Activated T-cell treated with anti-CD3 and anti-CD28 coated beads, Interleukin-2, amount 50 U/mL, for 24 hours (primary cell): ENCODE results near the gene DHRS12.

Experiments used
- DNase-seq: peaks from one replicate; pipeline ENCODE4 v3.0.0-alpha.2; 2020
- H3K27ac Mint-ChIP-seq: 2 replicates; pipeline ENCODE4 v1.8.0; 2020; ENCODE audit warnings: mild to moderate bottlenecking, mixed read lengths
- H3K27me3 Mint-ChIP-seq: 2 replicates; pipeline ENCODE4 v1.8.0; 2020; ENCODE audit warnings: mixed read lengths
- H3K36me3 Mint-ChIP-seq: 2 replicates; pipeline ENCODE4 v1.8.0; 2020; ENCODE audit warnings: low read depth, mixed read lengths
- H3K4me1 Mint-ChIP-seq: 2 replicates; pipeline ENCODE4 v1.8.0; 2020; ENCODE audit warnings: low read depth, mixed read lengths
- H3K4me3 Mint-ChIP-seq: 2 replicates; pipeline ENCODE4 v1.8.0; 2020; ENCODE audit warnings: mild to moderate bottlenecking, moderate library complexity, mixed read lengths
- H3K9me3 Mint-ChIP-seq: 2 replicates; pipeline ENCODE4 v1.8.0; 2020; ENCODE audit warnings: mixed read lengths

DHRS12 gene

DNA sequence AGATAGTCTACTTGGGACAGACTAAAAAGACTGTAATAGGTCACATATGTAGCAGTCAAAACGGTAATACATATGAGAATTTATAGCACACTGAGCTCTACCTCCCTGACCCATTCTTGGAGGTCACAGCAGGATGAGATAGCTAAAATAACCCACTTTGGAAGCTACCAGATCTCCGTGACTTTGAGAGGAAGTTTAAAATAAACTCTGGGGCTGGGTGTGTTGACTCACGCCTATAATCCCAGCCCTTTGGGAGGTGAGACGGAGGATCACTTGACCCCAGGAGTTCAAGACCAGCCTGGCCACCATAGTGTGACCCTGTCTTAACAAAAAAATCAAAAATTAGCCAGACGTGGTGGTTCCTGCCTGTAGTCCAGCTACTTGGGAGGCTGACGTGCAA is 45.3 kb downstream of the DHRS12 start:
- H3K27ac Mint-ChIP-seq, result no peak overlapping the region
- no peaks in the 10 kb centered on the region for H3K27me3 Mint-ChIP-seq
- H3K9me3 Mint-ChIP-seq, result no peaks in the 10 kb centered on the region
- H3K4me3 Mint-ChIP-seq, result no peak overlapping the region
- H3K36me3 Mint-ChIP-seq, result peaks cover 66% of the 10 kb centered on the region
- peaks cover 20% of the 10 kb centered on the region for H3K4me1 Mint-ChIP-seq
- no peak for DNase-seq

DNA sequence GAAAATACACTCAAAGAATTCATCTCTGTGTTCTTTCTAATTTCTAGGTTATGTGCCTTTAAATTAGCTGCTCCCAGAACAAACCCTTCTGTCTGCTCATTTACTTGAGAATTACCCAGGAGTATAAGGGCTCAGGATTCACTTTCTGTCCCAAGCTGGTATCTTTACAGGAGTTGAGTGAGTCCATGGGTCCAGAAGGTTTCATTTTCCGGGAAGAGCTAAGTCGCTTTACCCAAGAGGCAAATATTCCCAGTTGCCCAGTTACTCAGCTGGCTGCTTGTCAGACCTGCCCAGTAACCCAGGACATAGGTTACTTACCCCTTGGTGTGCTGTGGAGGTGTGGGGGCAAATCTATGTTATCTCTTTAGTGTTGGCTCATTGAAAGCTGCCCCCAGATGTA is 47.3 kb downstream of the DHRS12 start:
- no peak overlapping the region for H3K4me3 Mint-ChIP-seq
- DNase-seq, result no peak
- no peaks in the 10 kb centered on the region for H3K27me3 Mint-ChIP-seq
- no peak overlapping the region for H3K27ac Mint-ChIP-seq
- no peaks in the 10 kb centered on the region for H3K9me3 Mint-ChIP-seq
- peaks cover 1% of the 10 kb centered on the region for H3K4me1 Mint-ChIP-seq
- peaks cover 77% of the 10 kb centered on the region for H3K36me3 Mint-ChIP-seq

DNA sequence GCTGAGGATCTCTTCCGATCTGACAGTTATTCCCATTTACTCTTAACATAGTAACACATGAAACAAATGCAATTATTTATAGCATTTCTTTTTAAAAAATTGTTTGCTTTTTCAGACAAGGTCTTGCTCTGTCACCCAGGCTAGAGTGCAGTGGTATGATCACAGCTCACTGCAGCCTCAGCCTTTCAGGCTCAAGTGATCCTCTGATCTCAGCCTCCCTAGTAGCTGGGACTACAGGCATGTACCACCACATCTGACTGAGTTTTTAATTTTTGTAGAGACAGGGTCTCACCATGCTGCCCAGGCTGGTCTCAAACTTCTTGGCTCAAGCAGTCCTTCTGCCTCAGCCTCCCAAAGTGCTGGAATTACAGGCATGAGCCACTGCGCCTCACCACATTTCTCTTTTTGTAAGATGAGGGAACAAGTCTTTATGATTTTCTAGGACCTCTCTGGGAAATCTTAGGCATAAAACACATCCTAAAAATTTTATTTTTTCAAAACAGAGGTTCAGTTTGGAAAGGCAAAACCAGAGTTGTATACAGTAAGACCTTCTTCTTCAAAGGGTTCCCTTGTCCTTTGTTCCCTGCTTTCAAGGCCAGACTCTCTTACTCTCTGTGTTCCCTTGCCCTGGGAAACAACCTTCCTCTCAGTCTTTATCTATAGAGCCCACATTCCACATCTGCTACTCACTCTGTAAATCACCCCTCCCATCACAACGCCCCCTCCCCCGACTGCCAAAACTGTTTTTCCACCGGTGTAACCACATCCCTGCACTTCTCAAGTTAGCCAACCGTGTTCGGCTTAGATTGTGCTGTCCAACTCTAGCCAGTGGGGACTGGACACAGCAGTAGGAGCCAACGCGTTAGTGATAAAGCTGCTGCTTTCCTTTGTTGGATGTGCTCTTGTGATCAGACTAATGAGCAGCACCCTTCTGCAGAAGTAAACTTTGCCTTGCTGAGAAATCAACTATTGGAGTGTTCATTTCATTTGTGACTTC is 56.2 kb downstream of the DHRS12 start:
- Mint-ChIP-seq H3K4me3 (no peak overlapping the region), H3K9me3 (peaks cover 6% of the 10 kb centered on the region), H3K36me3 (peaks cover 76% of the 10 kb centered on the region), H3K27me3 (no peaks in the 10 kb centered on the region), H3K27ac (no peak overlapping the region), H3K4me1 (no peaks in the 10 kb centered on the region)
- DNase-seq, result no peak

DNA sequence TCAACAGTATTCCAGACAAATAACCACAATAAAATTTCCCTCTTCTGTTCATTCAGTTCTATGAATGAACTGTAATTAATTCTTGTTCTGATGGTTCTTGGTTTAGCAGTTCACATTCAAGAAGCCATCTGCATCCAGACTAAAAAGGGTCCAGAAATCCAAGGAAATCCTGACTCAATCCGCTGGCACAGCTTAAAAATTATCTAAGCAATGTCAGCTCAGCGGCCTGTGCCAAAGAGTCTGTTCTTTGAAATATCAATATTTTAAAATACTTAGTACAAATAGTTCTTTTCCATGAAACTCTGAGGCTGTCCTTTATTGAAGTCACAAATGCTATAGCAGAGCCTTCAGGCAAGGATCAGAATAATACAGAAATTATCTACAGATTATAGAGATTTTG is 57.2 kb downstream of the DHRS12 start:
- Mint-ChIP-seq H3K27me3 (no peaks in the 10 kb centered on the region), H3K4me1 (no peaks in the 10 kb centered on the region), H3K27ac (no peak overlapping the region), H3K9me3 (peaks cover 6% of the 10 kb centered on the region), H3K4me3 (no peak overlapping the region), H3K36me3 (peaks cover 77% of the 10 kb centered on the region)
- no peak for DNase-seq

DNA sequence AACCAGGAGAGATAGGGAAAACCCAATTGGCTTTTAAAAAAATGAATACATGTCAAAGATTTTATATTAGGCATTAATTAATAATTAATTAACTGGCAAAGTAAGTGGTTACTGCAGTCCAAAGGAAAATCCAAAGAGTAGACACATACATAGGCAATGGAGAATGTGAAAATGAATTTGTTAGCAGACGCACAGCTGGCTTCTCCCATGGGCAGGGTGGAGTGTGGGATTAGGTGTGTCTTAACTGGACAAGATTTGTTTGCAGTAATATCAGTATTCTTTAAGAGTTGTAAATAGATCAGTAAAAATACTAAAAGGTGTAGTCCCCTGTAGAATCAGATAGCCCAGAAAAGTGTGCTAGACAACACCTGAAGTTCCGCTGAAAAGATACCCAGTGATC is 58.7 kb downstream of the DHRS12 start:
- no peaks in the 10 kb centered on the region for H3K27me3 Mint-ChIP-seq
- H3K9me3 Mint-ChIP-seq, result peaks cover 6% of the 10 kb centered on the region
- DNase-seq, result no peak
- no peak overlapping the region for H3K27ac Mint-ChIP-seq
- H3K4me3 Mint-ChIP-seq, result no peak overlapping the region
- H3K36me3 Mint-ChIP-seq, result peaks cover 80% of the 10 kb centered on the region
- peaks cover 7% of the 10 kb centered on the region for H3K4me1 Mint-ChIP-seq

DNA sequence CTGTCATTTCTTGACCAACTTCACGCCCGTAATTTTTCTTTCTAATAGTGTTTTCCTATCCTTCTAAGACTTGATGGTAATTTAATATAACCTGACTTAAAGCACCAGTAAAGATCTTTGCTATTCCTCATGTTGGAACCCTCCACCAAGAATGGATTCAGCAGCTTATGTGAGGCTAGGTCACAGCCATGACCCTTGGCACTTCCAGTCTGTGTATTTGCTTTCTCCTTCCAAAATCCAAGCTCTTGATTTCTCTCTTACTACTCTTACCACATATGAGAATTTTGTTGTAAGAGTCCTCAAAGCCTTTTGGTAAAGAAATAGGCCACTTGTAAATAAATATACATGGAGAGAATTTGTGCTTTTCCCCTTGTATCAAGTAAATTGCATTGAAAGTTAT is 61.4 kb downstream of the DHRS12 start:
- H3K4me3 Mint-ChIP-seq, result no peak overlapping the region
- peaks cover 24% of the 10 kb centered on the region for H3K4me1 Mint-ChIP-seq
- no peak overlapping the region for H3K27ac Mint-ChIP-seq
- no peaks in the 10 kb centered on the region for H3K9me3 Mint-ChIP-seq
- peaks cover 84% of the 10 kb centered on the region for H3K36me3 Mint-ChIP-seq
- no peak for DNase-seq
- no peaks in the 10 kb centered on the region for H3K27me3 Mint-ChIP-seq

DNA sequence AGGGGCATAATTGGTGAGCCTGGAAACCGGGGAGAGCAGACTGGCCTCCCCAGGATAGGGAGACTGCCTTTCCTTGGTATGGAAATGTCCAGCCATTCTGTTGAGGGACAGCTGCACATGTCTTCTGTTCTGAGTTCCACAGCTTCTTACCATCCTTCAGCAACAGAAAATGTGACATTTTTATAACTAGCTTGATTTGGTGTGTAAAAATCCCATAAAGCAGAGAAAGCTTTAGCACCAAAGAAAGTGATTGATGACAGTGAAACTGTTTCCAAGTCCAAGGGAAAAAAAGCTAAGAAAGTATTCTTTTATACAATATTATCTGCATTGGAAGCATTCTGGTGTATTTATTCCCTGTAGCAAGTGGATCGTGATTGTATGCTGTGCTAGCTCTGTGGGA is 61.9 kb downstream of the DHRS12 start:
- Mint-ChIP-seq H3K4me1 (peaks cover 27% of the 10 kb centered on the region), H3K27ac (no peak overlapping the region), H3K4me3 (no peak overlapping the region), H3K36me3 (peaks cover 79% of the 10 kb centered on the region), H3K27me3 (no peaks in the 10 kb centered on the region), H3K9me3 (no peaks in the 10 kb centered on the region)
- DNase-seq, result no peak

DNA sequence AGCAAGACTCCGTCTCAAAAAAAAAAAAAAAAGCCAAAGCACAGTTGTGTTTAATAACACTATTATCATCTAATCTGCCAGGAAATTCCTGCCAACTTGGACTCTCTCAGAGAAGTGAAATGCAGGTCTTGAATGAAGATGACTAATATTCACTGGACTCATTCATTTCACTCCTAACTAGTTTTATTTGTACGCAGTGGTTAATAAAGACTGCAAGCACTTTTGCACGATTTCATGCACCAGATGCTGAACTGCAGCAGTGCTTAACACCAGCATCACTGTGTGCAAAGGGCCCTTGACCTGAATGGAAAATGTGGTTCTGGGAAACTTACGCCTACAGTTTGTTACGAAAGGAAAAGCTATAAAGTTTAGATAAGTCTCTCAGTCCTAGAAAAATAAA is 63.3 kb downstream of the DHRS12 start:
- Mint-ChIP-seq H3K4me1 (peaks cover 27% of the 10 kb centered on the region), H3K27me3 (no peaks in the 10 kb centered on the region), H3K4me3 (no peak overlapping the region), H3K9me3 (no peaks in the 10 kb centered on the region), H3K27ac (peak overlapping the region; percentile 37), H3K36me3 (peaks cover 68% of the 10 kb centered on the region)
- DNase-seq, result no peak

DNA sequence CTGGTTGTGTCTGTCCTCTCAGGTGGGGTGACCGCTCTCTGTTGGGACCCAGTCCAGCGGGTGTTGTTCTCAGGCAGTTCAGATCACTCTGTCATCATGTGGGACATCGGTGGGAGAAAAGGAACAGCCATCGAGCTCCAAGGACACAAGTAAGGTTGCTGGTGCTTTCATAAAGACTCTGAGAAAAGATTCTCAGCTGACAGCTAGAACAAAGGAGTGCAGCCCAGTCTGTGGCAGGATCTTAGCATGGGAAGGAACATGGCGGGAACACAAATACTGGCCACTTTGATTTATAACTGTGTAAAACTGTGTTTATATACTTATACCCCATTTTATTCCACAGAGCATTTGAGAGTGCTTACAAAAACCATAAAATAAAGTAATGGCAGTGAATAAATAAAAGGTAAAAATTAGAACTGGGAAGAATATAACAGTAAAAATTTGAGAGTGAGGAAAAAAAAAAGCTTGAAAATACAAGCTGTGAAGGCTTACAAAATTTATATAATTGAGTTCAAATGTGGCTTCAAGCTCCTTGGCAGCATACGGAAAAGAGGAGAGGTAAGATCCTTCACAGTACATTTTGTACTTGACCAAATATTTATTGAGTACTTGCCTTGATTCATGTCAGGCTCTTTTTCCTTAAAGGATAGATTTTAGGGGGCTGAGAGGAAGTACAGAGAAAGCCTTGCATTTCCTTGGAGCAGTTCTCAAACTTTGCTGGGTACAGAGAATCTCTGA is 64.8 kb downstream of the DHRS12 start:
- Mint-ChIP-seq H3K36me3 (peaks cover 57% of the 10 kb centered on the region), H3K4me3 (no peak overlapping the region), H3K27me3 (no peaks in the 10 kb centered on the region), H3K27ac (no peak overlapping the region), H3K4me1 (peaks cover 27% of the 10 kb centered on the region), H3K9me3 (no peaks in the 10 kb centered on the region)
- DNase-seq, result no peak

DNA sequence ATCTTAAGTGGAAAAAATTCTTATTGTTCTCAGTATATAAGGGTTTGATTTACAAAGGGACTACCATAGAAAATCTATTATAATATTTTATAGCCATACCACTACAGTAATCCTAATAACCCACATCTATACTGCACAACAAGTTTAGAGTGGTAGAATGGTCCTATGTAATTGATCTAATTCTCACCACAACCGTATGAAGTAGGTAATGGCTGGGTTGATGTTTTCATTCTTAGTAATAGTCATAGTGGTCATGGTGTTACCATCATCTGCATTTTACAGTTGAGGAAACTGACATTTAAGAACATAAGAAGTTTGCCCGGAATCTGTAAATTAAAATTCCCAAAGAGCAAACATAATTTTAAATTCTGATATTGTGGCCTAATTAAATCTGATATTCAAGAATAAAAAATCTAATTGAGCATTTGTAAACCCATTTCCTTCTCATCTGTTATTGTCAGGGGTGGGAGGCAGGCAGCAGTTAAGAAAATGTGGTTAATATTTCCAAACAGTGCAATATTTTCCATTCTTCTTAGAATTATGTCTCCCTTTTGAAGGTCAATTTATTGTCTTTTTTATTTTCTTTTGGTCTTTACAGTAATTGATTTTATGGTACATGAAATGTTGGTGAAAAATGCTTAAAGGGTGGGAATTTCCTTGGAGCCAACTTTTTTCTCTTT is 65.6 kb downstream of the DHRS12 start:
- Mint-ChIP-seq H3K27me3 (no peaks in the 10 kb centered on the region), H3K4me3 (no peak overlapping the region), H3K36me3 (peaks cover 54% of the 10 kb centered on the region), H3K4me1 (peaks cover 27% of the 10 kb centered on the region), H3K9me3 (no peaks in the 10 kb centered on the region), H3K27ac (no peak overlapping the region)
- DNase-seq, result no peak

DNA sequence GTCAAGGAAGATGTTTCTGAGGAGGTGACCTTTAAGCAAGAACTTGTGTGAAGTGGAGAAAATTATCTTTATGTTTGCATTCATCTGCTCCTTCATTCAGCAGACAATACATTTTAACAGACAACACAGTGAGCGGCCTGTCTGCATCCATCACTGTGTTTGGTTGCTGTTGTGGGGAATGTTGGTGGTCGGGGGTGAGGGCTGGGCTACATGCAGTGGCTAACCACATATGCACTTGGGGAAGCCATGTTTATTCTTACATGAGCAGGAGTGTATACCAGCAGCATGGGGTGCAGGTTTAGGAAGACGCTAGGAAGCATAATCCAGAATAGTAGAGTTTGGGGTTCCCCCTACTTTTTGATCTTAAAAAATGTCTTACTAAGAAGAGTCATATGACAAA is 66.4 kb downstream of the DHRS12 start:
- Mint-ChIP-seq H3K4me3 (no peak overlapping the region), H3K9me3 (no peaks in the 10 kb centered on the region), H3K4me1 (peaks cover 27% of the 10 kb centered on the region), H3K27ac (peak overlapping the region; percentile 60), H3K36me3 (peaks cover 46% of the 10 kb centered on the region), H3K27me3 (no peaks in the 10 kb centered on the region)
- no peak for DNase-seq

DNA sequence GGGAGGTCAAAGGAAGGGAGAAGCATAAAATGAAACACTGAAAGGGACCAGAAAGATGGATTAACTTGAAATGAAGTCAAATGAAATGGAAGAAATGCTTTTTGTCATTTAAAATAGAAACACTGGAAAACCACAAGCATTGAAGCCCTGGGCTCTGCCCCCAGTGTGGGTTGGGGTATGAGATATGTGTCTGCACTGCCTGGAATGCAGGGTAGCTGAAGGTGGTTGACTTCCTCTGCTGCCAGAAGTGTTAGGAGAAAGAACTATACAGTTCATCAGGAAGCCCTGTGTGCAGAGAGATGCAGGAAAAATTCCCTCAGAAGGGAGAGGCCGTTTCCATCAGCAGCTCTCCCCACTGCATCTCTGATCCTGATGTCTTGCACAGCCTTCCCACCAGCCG is 69.2 kb downstream of the DHRS12 start:
- H3K36me3 Mint-ChIP-seq, result peaks cover 25% of the 10 kb centered on the region
- DNase-seq, result no peak

DNA sequence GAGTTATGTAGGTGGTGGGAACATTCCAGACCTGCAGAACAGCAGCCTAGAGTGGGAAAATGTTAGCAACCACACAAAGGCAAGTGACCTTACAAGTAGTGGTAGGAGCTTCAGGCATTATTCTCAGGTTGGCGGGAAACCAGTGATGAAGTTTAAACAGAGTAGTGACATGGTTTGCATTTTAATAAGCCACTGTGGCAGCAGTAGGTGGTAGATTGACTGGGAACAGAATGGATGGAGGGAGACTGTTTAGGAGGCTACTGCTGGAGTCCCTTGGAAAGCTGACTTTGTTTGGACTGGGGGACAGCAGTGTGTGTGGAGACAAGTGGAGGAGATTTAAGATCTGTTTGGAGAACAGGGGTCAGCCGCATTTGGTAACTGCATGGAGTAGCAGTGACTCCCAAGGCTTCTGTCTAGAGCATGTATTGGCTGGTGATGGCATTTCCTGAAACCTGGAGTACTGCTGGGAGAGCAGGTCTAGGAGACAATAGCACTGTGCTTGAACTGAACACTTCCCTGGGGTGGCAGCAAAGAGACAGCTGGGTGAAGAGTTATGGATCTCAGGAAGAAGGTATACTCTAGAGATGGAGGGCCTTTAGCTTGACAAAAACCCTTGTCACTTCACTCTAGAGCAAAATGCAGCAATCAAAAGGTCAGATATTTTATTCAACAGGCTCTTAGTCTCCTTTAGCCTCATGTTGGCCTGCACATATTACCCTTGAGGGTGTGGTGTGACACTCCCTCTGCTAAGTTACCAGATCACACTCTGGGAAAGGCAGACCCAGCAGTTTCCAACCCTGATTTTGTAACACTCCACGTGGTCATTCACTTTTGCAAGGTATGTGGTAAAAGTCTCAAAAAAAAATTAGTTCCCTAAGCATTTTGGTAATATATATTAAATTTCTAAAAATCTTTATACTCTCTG is 70.3 kb downstream of the DHRS12 start:
- no peaks in the 10 kb centered on the region for H3K27me3 Mint-ChIP-seq
- no peak overlapping the region for H3K4me3 Mint-ChIP-seq
- H3K4me1 Mint-ChIP-seq, result peaks cover 10% of the 10 kb centered on the region
- H3K9me3 Mint-ChIP-seq, result no peaks in the 10 kb centered on the region
- H3K27ac Mint-ChIP-seq, result peak overlapping the region; percentile 8
- DNase-seq, result no peak
- peaks cover 13% of the 10 kb centered on the region for H3K36me3 Mint-ChIP-seq

More for the DNA sequence above, 69.2 kb downstream of the DHRS12 start:
- H3K4me3 Mint-ChIP-seq, result no peak overlapping the region
- H3K27me3 Mint-ChIP-seq, result no peaks in the 10 kb centered on the region
- peaks cover 16% of the 10 kb centered on the region for H3K4me1 Mint-ChIP-seq
- no peaks in the 10 kb centered on the region for H3K9me3 Mint-ChIP-seq
- H3K27ac Mint-ChIP-seq, result no peak overlapping the region

DNA sequence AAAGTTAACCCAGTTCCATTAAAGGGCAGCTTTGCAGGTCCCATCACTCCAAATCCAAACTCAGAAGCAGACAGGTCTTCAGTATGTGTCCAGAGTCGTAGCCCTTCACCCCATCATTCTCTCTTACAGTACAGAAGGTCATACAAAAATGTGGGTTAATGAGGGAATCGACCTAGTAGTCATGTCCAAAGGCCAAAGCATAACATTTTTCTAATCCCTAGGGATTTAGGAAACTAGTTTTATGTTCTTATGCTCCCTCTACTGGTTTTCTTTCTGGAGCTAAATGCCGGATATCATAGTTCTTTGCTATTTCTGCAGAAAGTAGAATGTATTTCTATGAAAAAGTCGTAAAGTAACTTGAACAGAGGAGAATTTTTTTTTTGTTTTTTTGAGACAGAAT is 72.2 kb downstream of the DHRS12 start:
- Mint-ChIP-seq H3K4me1 (no peaks in the 10 kb centered on the region), H3K27ac (peak overlapping the region; percentile 51), H3K4me3 (no peak overlapping the region), H3K36me3 (peaks cover 21% of the 10 kb centered on the region), H3K9me3 (no peaks in the 10 kb centered on the region), H3K27me3 (no peaks in the 10 kb centered on the region)
- DNase-seq, result no peak
